ENCODE data around the gene ACAP3.

- TF ChIP-seq POLR2A (IDR thresholded peaks at IDR 0.05) (no peak), CTCF (IDR thresholded peaks at IDR 0.05) (no peak)
Observed at GRCh38 chr1:1274931-1275431, 32.7 kb downstream of the ACAP3 start.

Measured in Peyer's patch (tissue), 4 donors.